Lung microvascular endothelial cell (primary cell): ENCODE measurements around the gene ATP10B. TPM values are rescaled to one million over a fixed set of nuclear protein-coding genes. Genes with fewer than 3 reads are reported as not detected.
"Not testable (repeated sequence)": the region's sequence is repeated elsewhere in the genome, so short reads cannot be mapped to it uniquely, and the experiment has no call there.

ENCODE experiments used
- DNase-seq, 2 donors: peaks; one replicate each; pipeline versions ENCODE4 v3.0.0 to v3.0.0-alpha.2; 2010; ENCODE audit warnings: low read depth in 2 of 2
- total RNA-seq: library from RNA; depleted of rRNA; stranded (reverse); fragments of >200 nt; gene quantifications from 2 replicates; pipeline ENCODE4 v1.2.1, GENCODE V29; 2014

Gene ATP10B
- total RNA-seq, 1 donor from 2014 or later, result under 0.01 TPM

- no peak for DNase-seq
These were observed 92.0 kb downstream of the ATP10B start for GRCh38 chr5:160760008-160760407.

- no peak for DNase-seq
These were observed 94.8 kb downstream of the ATP10B start for GRCh38 chr5:160757194-160757593.

- no peak for DNase-seq
These were observed 100.9 kb downstream of the ATP10B start for GRCh38 chr5:160750938-160751657.

DNA sequence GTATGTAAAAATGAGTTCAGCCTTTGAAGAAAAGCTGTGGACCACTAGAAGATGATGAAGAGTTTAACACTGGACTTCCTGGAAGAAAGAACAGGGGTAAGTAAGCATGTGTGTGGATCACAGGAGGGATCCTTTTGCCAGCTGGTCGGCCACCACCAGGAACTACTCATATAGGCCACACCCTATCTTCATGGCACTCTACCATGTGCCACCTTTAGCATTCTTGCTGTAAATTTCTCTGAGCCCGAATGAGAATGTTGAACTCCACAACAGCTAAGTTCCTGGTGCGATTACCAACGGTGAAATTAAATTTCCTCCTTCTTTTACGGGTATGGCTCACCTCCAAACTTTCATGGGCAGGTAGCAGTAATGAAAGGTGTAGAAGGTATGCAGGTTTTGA, 102.3 kb downstream of the ATP10B start:
- no peak for DNase-seq

GRCh38 chr5:160749026-160749425, 103.0 kb downstream of the ATP10B start:
- no peak for DNase-seq

DNA sequence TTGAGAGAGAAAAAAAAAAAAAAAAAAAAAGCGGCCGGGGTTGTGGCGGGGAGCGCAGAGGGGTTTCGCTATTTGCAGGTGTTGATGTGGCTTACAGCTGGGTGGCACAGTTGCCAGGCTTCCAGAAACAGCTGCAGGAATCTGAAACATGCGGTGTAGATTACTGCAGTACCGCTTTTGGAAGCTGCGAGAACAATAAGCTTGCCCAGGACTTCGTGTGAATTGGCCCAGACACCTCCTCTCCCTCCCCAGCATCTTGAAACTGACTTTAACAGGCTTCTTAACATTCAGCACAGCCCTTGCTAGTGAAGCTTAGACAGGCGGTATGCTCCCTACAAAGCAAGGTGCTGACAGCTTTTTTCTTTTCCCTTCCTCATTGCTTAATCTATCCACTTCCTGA, 104.0 kb downstream of the ATP10B start:
- no peak for DNase-seq

- no peak for DNase-seq
These were observed 104.5 kb downstream of the ATP10B start for GRCh38 chr5:160747559-160747958.

GRCh38 chr5:160744268-160745101, 107.5 kb downstream of the ATP10B start:
- no peak for DNase-seq

DNA sequence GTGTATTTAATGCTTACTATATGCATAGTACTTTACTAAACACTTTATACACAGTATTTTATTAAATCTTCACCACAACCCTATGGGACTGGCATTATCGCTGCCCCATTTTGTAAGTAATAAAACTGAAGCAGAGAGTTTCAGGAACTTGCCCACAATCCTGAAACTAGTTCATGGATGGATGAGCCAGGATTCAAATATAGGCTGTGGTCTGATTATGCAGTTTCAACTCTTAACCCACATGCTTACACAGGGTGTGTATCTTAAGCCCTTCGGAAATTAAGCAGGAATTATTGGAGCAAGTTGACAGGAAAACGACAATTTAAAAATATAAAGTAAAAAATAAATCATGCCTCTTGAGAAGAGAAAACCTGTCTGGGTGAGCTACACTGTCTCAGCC, 109.0 kb downstream of the ATP10B start:
- no peak for DNase-seq

DNA sequence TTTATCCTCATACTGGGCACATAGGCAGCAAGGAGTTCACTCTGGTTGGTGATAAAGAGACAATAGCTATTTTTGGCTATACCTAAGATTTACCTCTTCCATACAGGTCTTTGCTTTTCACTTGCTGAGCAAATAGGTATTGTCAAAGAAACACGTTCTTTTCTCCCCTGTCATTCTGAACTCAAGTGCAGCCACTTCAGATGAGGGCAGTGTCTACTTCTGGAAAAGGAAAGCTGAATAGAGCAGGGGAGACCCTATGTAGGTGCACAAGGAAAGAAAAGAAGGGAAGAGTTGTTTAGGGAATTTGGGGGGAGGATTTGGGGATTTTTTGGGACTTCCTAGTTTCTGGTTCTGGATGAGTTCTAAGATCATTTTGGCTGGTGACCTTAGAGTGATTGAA, 109.6 kb downstream of the ATP10B start:
- DNase-seq, result no peak

GRCh38 chr5:160727296-160727997, 124.6 kb downstream of the ATP10B start:
- no peak for DNase-seq

DNA sequence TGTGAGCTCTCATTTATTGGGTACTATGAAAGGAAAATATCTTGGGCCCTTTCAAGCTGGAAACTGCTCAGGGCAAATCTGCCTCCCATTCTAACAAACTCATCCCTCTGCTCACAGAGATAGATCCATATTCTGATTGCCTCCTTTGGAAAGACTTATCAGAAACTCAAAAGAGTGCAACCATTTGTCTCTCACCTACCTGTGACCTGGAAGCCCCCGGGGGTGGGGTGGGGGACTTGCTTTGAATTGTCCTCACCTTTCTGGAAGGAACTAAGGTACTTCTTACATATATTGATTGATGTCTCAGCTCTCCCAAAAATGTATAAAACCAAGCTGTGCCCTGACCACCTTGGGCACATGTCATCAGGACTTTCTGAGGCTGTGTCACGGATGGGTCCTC, 125.3 kb downstream of the ATP10B start:
- no peak for DNase-seq

DNA sequence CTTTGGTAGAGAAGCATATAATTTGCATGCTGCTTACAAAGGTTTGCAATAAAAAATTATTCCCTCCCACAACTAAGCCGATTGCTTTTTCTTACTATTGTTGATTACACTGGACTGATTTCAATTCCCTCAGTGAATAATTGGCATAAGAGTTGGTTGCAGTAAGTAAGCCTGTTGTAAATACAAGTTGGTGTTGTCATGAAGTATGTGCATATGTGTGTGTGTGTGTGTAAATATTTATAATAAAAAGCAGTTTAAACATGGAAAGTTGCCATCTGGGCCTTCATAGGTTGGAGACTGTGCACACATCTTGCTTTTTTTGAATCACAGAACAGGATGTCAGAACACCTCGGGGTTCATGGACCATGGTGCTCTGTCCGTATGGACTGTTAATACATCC, 131.2 kb downstream of the ATP10B start:
- no peak for DNase-seq

GRCh38 chr5:160715508-160715907, 136.5 kb downstream of the ATP10B start:
- DNase-seq, result not testable (repeated sequence)

DNA sequence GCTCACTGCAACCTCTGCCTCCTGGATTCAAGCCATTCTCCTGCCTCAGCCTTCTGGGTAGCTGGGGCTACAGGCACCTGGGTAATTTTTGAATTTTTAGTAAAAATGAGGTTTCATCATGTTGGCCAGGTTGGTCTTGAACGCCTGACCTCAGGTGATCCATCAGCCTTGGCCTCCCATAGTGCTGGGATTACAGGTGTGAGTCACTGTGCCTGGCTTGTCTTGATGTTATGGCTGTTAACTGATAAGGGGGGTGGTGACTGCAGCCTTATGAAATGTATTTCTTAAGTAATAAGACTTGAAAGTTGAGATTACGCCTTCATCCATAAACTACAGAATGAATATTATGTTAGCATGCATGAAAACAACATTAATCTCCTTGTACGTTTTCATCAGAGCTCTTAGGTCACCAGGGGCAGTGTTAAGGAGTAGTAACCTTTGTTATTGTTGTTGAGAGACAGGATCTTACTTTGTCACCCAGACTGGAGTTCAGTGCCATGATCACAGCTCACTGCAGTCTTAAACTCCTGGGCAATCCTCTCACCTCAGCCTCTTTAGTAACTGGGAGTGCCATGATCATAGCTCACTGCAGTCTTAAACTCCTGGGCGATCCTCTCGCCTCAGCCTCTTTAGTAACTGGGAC, 148.3 kb downstream of the ATP10B start:
- no peak for DNase-seq

GRCh38 chr5:160702934-160703333, 149.1 kb downstream of the ATP10B start:
- DNase-seq, result no peak

DNA sequence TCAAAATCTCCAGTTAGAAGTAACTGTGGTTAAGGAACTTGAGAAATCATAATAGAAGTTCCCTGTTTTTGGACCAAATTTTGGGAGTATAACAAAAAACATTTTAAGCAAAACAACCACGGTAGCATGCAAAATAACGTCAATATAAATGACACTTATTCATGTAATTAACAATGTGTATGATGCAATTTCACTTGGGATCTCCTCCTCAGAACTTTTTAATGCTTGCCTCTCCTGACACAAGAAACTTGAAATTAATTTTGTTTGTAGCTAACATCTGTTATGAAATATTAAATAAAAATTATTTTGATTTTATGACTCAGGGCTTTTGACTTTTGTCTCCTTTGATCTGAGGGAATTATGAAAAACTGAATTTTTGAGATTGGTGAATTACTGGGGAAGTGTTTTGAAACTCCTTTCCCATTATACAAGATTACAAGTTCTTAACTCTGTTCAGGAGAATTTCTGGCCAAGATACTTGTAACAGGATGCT, 149.7 kb downstream of the ATP10B start:
- no peak for DNase-seq

DNA sequence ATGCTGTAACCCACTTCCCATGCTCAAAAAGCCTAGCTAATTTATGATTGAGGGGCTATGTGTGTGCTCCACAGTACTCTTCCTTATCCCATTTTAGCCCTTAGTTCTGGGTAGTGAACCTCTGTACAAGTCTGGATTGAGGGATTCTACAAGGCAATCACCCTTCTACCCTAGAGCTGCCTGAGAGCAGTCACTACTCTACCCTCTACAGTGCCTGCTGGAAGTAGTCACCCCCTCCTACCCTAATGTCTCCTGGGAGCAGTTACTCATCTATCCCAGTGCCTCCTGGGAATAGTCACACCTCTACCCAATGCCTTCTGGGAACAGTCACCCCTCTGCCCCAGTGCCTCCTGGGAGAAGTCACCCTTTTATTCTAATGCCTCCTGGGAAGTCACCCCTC, 150.6 kb downstream of the ATP10B start:
- DNase-seq, result no peak

- no peak for DNase-seq
These were observed 152.7 kb downstream of the ATP10B start for GRCh38 chr5:160699301-160699700.

GRCh38 chr5:160697281-160697680, 154.7 kb downstream of the ATP10B start:
- DNase-seq, result no peak

DNA sequence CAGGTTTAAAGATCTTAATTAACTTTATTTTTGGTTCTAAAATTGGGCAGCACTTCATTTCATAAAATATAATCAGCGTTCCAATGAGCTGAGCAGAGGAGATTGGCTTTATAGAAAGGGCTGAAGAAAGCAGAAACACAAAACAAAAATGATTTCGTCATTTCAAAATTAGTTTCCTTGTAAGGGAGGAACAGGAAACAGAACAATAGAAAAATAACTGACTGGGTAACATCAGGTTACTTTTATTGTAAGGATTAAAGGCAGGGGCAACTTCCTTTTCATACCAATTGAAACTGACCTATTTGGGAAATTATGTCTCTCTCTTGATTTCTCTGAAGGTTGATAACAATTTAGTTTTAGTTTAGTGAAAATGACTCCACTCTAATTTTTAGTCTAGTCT, 157.1 kb downstream of the ATP10B start:
- no peak for DNase-seq
